Measurements from ENCODE around the gene SORCS2. TPM values are rescaled to one million over a fixed set of nuclear protein-coding genes. Genes with fewer than 3 reads are reported as not detected.

Gene SORCS2
- polyA plus RNA-seq, 1 of the 3 experiments (the other 2 are of a cell fraction), result 1.6 TPM

GRCh38 chr4:7359400-7360062 is 167.2 kb downstream of the SORCS2 start:
- Histone ChIP-seq H3K79me2 (ENCODE audit: insufficient read depth) (no peaks in the 10 kb centered on the region), H3K4me1 (ENCODE audit: control insufficient read depth in 1 of 2, insufficient read depth in 2 of 2, low read depth in 1 of 2, low read length in 1 of 2) (peaks cover 4 to 7% of the 10 kb centered on the region in 2 experiments; a peak in 1 of 4 replicates), H3K9me3 (no peaks in the 10 kb centered on the region), H3K9ac (no peak overlapping the region), H4K20me1 (ENCODE audit: insufficient read depth) (0 out of 2 replicates have a peak, but pooled peaks cover 5% of the 10 kb centered on the region), H3K27me3 (ENCODE audit: insufficient read depth) (no peaks in the 10 kb centered on the region), H3K4me2 (no peak overlapping the region), H2AFZ (ENCODE audit: low read depth) (no peak overlapping the region), H3K36me3 (replicated peaks in 1 of 2; ENCODE audit: control insufficient read depth in 1 of 2, insufficient read depth in 2 of 2, low read length in 1 of 2) (no peaks in the 10 kb centered on the region), H3F3A (replicated peaks; ENCODE audit: insufficient read depth) (peaks cover 5% of the 10 kb centered on the region), H3K4me3 (ENCODE audit: low read depth in 2 of 2, low read length in 1 of 2) (no peak overlapping the region), H3K9me2 (no peaks in the 10 kb centered on the region), H3K27ac (ENCODE audit: low read depth in 2 of 2, low read length in 1 of 2) (no peak overlapping the region)
- no peak for DNase-seq
- WGBS (ENCODE audit: low lambda C conversion rate), result 88% methylated on average over 12 of the region's 13 CpGs
- TF ChIP-seq CHD2 (IDR thresholded peaks at IDR 0.05; ENCODE audit: low read length, partially characterized antibody) (no peak), USF2 (IDR thresholded peaks at IDR 0.05; ENCODE audit: borderline replicate concordance, low read depth, low read length) (no peak), RFX5 (IDR thresholded peaks at IDR 0.05; ENCODE audit: low read length) (no peak), IRF3 (IDR thresholded peaks at IDR 0.05; ENCODE audit: low read depth, low read length) (no peak), NFIC (IDR thresholded peaks at IDR 0.05; ENCODE audit: borderline replicate concordance) (no peak), MEF2A (IDR thresholded peaks at IDR 0.05; ENCODE audit: borderline replicate concordance, low read depth) (no peak)
- CTCF ChIA-PET, result no interaction called here
- POLR2A ChIA-PET, result no interaction called here

GRCh38 chr4:7360806-7361205 is 168.5 kb downstream of the SORCS2 start:
- Histone ChIP-seq H3K4me1 (ENCODE audit: control insufficient read depth in 1 of 2, insufficient read depth in 2 of 2, low read depth in 1 of 2, low read length in 1 of 2) (peaks cover 4 to 19% of the 10 kb centered on the region in 2 experiments; a peak in 1 of 4 replicates), H3K27ac (ENCODE audit: low read depth in 2 of 2, low read length in 1 of 2) (no peak overlapping the region), H4K20me1 (ENCODE audit: insufficient read depth) (0 out of 2 replicates have a peak, but pooled peaks cover 5% of the 10 kb centered on the region), H2AFZ (ENCODE audit: low read depth) (no peak overlapping the region), H3K27me3 (ENCODE audit: insufficient read depth) (no peaks in the 10 kb centered on the region), H3F3A (replicated peaks; ENCODE audit: insufficient read depth) (peaks cover 5% of the 10 kb centered on the region), H3K4me2 (no peak overlapping the region), H3K4me3 (ENCODE audit: low read depth in 2 of 2, low read length in 1 of 2) (no peak overlapping the region), H3K9me2 (no peaks in the 10 kb centered on the region), H3K79me2 (ENCODE audit: insufficient read depth) (no peaks in the 10 kb centered on the region), H3K36me3 (replicated peaks in 1 of 2; ENCODE audit: control insufficient read depth in 1 of 2, insufficient read depth in 2 of 2, low read length in 1 of 2) (no peaks in the 10 kb centered on the region), H3K9me3 (no peaks in the 10 kb centered on the region), H3K9ac (no peak overlapping the region)
- ChIA-PET POLR2A (no interaction called here), CTCF (interaction anchor here (0.8 to 1.0 kb wide), 2 partner anchors 25 to 42 kb away, joined by 4 read pairs; no protein-coding TSS in a partner anchor)
- WGBS (ENCODE audit: low lambda C conversion rate), result 74% methylated on average over 8 of the region's 8 CpGs
- no peak for DNase-seq
- TF ChIP-seq MXI1 (IDR thresholded peaks at IDR 0.05; ENCODE audit: low read depth, low read length) (no peak), GATA2 (CRISPR knock-in tag; IDR thresholded peaks at IDR 0.05) (no peak), YY1 (IDR thresholded peaks at IDR 0.05; ENCODE audit: low read depth) (no peak), SIN3A (IDR thresholded peaks at IDR 0.05; ENCODE audit: borderline replicate concordance, low read depth, low read length) (no peak), RCOR1 (IDR thresholded peaks at IDR 0.05; ENCODE audit: low read length) (no peak), TAF1 (IDR thresholded peaks at IDR 0.05; ENCODE audit: borderline replicate concordance, low read depth, low read length) (no peak), MAX (IDR thresholded peaks at IDR 0.05; ENCODE audit: low read depth) (no peak), SMC3 (IDR thresholded peaks at IDR 0.05; ENCODE audit: low read depth, low read length) (no peak), TEAD4 (IDR thresholded peaks at IDR 0.05; ENCODE audit: borderline replicate concordance, insufficient read depth) (no peak), IRF3 (IDR thresholded peaks at IDR 0.05; ENCODE audit: low read depth, low read length) (no peak), PBX3 (IDR thresholded peaks at IDR 0.05) (no peak), RAD21 (IDR thresholded peaks at IDR 0.05; ENCODE audit: low read length) (no peak), MEF2A (IDR thresholded peaks at IDR 0.05; ENCODE audit: borderline replicate concordance, low read depth) (no peak), USF1 (IDR thresholded peaks at IDR 0.05; ENCODE audit: borderline replicate concordance, low read depth) (no peak), NFIC (IDR thresholded peaks at IDR 0.05; ENCODE audit: borderline replicate concordance) (no peak), RXRA (IDR thresholded peaks at IDR 0.05; ENCODE audit: borderline replicate concordance, low read depth) (no peak), GABPA (IDR thresholded peaks at IDR 0.05; ENCODE audit: low read depth) (no peak), EP300 (IDR thresholded peaks at IDR 0.05; ENCODE audit: borderline replicate concordance in 1 of 2, low read depth in 1 of 2, low read length in 1 of 2) (no peak), CHD2 (IDR thresholded peaks at IDR 0.05; ENCODE audit: low read length, partially characterized antibody) (no peak)

All from SK-N-SH (cell line).